Smooth muscle cell (in vitro differentiated cells): Measurements from ENCODE around the gene S100A9. TPM values are rescaled to one million over a fixed set of nuclear protein-coding genes. Genes with fewer than 3 reads are reported as not detected.
"Not testable (repeated sequence)": the region's sequence is repeated elsewhere in the genome, so short reads cannot be mapped to it uniquely, and the experiment has no call there.

Experiments used
- DNase-seq: peaks from one replicate; lab custom pipeline; 2025; ENCODE audit not compliant: unreplicated experiment; lab: John Stamatoyannopoulos, UW
- H2AFZ ChIP-seq: fragments of 200-600 bp; sonication (generic); 2 replicates; pipeline ENCODE4 v1.6.0; 2016; ENCODE audit warnings: antibody characterized with exemption, low read depth, mild to moderate bottlenecking
- H3F3A ChIP-seq: fragments of 200-600 bp; sonication (generic); 2 replicates; pipeline ENCODE4 v1.6.0; 2017; ENCODE audit warnings: antibody characterized with exemption, low read depth
- H3K27ac ChIP-seq: fragments of 200-600 bp; sonication (generic); 2 replicates; pipeline ENCODE4 v1.5.1; 2016; ENCODE audit warnings: low read depth, mild to moderate bottlenecking
- H3K27me3 ChIP-seq: fragments of 200-600 bp; sonication (generic); 2 replicates; pipeline ENCODE4 v1.6.1; 2016; ENCODE audit warnings: low read depth, mild to moderate bottlenecking
- H3K36me3 ChIP-seq: fragments of 200-600 bp; sonication (generic); 2 replicates; pipeline ENCODE4 v1.5.1; 2016; ENCODE audit warnings: low read depth
- H3K4me1 ChIP-seq: fragments of 200-600 bp; sonication (generic); 2 replicates; pipeline ENCODE4 v1.5.1; 2016; ENCODE audit warnings: low read depth
- H3K4me2 ChIP-seq: fragments of 200-600 bp; sonication (generic); 2 replicates; pipeline ENCODE4 v1.6.0; 2016; ENCODE audit warnings: mild to moderate bottlenecking
- H3K4me3 ChIP-seq: fragments of 200-600 bp; sonication (generic); 2 replicates; pipeline ENCODE4 v1.5.1; 2016; ENCODE audit warnings: mild to moderate bottlenecking
- H3K79me2 ChIP-seq: fragments of 200-600 bp; sonication (generic); 2 replicates; pipeline ENCODE4 v1.6.0; 2016; ENCODE audit warnings: low read depth, mild to moderate bottlenecking
- H3K9ac ChIP-seq: fragments of 200-600 bp; sonication (generic); 2 replicates; pipeline ENCODE4 v1.6.0; 2016; ENCODE audit warnings: low read depth
- H3K9me3 ChIP-seq: fragments of 200-600 bp; sonication (generic); replicated peaks from 2 replicates; pipeline ENCODE4 v1.5.1; 2016; ENCODE audit warnings: low read depth
- H4K20me1 ChIP-seq: fragments of 200-600 bp; sonication (generic); 2 replicates; pipeline ENCODE4 v1.6.0; 2016; ENCODE audit warnings: low read depth
- CTCF ChIP-seq: fragments of 200-600 bp; sonication (generic); IDR thresholded peaks from 2 replicates; pipeline ENCODE4 v1.5.1; 2017; ENCODE audit warnings: borderline replicate concordance, mild to moderate bottlenecking, antibody characterized with exemption; ENCODE audit not compliant: insufficient read depth, poor library complexity, severe bottlenecking
- WGBS: methylation state at CpG from one replicate; pipeline ENCODE4 v1.1.7; 2016; ENCODE audit warnings: low lambda C conversion rate; 5-methylcytosine and 5-hydroxymethylcytosine counted together
- polyA plus RNA-seq: library from polyadenylated mRNA; unstranded; fragments of >200 nt; fragmentation: Nextera tagmentation; extraction: Ambion mirVana; gene quantifications from 2 replicates; pipeline ENCODE4 v1.2.1, GENCODE V29; 2016
- total RNA-seq: library from RNA; depleted of rRNA; stranded (reverse); fragments of >200 nt; gene quantifications from 2 replicates; pipeline ENCODE4 v1.2.3, GENCODE V29; 2014

S100A9 gene
- total and polyA plus RNA-seq, 2 experiments from 2014 or later = 81.9 to 197 TPM

GRCh38 chr1:153312570-153313186 lies 45.0 kb upstream of the S100A9 start, which contains the start of gene PGLYRP3:
TSS of gene PGLYRP3 (minus strand) at chr1:153312952. CDS start at chr1:153310665, 2,287 bp downstream.
- 71% methylated on average over 4 of the region's 4 CpGs for WGBS
- Histone ChIP-seq H2AFZ (no peak within 1 kb of the TSS), H4K20me1 (no peaks in the 10 kb centered on the region), H3K4me1 (no peaks in the 10 kb centered on the region), H3K36me3 (no peaks in the 10 kb centered on the region), H3K9ac (no peak within 1 kb of the TSS), H3F3A (no peaks in the 10 kb centered on the region), H3K27ac (no peak within 1 kb of the TSS), H3K4me2 (no peak within 1 kb of the TSS), H3K4me3 (no peak within 1 kb of the TSS), H3K79me2 (no peaks in the 10 kb centered on the region), H3K9me3 (no peaks in the 10 kb centered on the region), H3K27me3 (no peaks in the 10 kb centered on the region)
- DNase-seq = no peak
- no peak for TF ChIP-seq CTCF

GRCh38 chr1:153313288-153313687 lies 44.4 kb upstream of the S100A9 start:
- Histone ChIP-seq H3K4me1 (no peaks in the 10 kb centered on the region), H3K79me2 (no peaks in the 10 kb centered on the region), H3K4me2 (no peak overlapping the region), H3K9ac (no peak overlapping the region), H3K36me3 (no peaks in the 10 kb centered on the region), H4K20me1 (no peaks in the 10 kb centered on the region), H3K27me3 (no peaks in the 10 kb centered on the region), H2AFZ (no peak overlapping the region), H3F3A (no peaks in the 10 kb centered on the region), H3K27ac (no peak overlapping the region), H3K9me3 (no peaks in the 10 kb centered on the region), H3K4me3 (no peak overlapping the region)
- 57% methylated on average over 2 of the region's 2 CpGs for WGBS
- DNase-seq = no peak
- no peak for TF ChIP-seq CTCF

GRCh38 chr1:153314388-153314787 lies 43.3 kb upstream of the S100A9 start:
- H3F3A ChIP-seq, H4K20me1 ChIP-seq, H3K36me3 ChIP-seq, H3K9ac ChIP-seq, DNase-seq, H3K27me3 ChIP-seq, H3K4me2 ChIP-seq, H2AFZ ChIP-seq, H3K4me3 ChIP-seq, H3K9me3 ChIP-seq, H3K27ac ChIP-seq, H3K79me2 ChIP-seq, H3K4me1 ChIP-seq: not testable (repeated sequence)

GRCh38 chr1:153316013-153316412 lies 41.6 kb upstream of the S100A9 start:
- H3F3A ChIP-seq, H3K4me1 ChIP-seq, H3K4me2 ChIP-seq, H3K4me3 ChIP-seq, H2AFZ ChIP-seq, H3K9me3 ChIP-seq, H3K9ac ChIP-seq, H3K27me3 ChIP-seq, DNase-seq, H3K36me3 ChIP-seq, H3K27ac ChIP-seq, H3K79me2 ChIP-seq, H4K20me1 ChIP-seq: not testable (repeated sequence)

GRCh38 chr1:153318145-153318544 lies 39.5 kb upstream of the S100A9 start:
- H2AFZ ChIP-seq, H4K20me1 ChIP-seq, H3K36me3 ChIP-seq, H3F3A ChIP-seq, H3K9ac ChIP-seq, H3K9me3 ChIP-seq, H3K4me3 ChIP-seq, H3K4me2 ChIP-seq, H3K27ac ChIP-seq, H3K79me2 ChIP-seq, H3K4me1 ChIP-seq, H3K27me3 ChIP-seq, DNase-seq: not testable (repeated sequence)
- WGBS = 71% methylated on average over 7 of the region's 7 CpGs
